A172 (cell line): Measurements from ENCODE around the gene CCDC183. TPM values are rescaled to one million over a fixed set of nuclear protein-coding genes. Genes with fewer than 3 reads are reported as not detected.
"Not testable (repeated sequence)": the region's sequence is repeated elsewhere in the genome, so short reads cannot be mapped to it uniquely, and the experiment has no call there.

Experiments
- DNase-seq: peaks from one replicate; pipeline ENCODE4 v3.0.0-alpha.2; 2015; ENCODE audit warnings: low spot score
- total RNA-seq: library from RNA; depleted of rRNA; stranded (reverse); fragments of >200 nt; shearing (Covaris generic); gene quantifications from 2 replicates; pipeline ENCODE4 v1.2.3, GENCODE V29; 2014

The CCDC183 gene
- total RNA-seq, 1 experiment from 2014 or later = 0.45 TPM

GRCh38 chr9:136799854-136800657, 3.9 kb downstream of the CCDC183 start:
- peak; percentile 77 for DNase-seq

GRCh38 chr9:136802321-136802720, 6.2 kb downstream of the CCDC183 start:
- DNase-seq = no peak

- not testable (repeated sequence) for DNase-seq
Measured at GRCh38 chr9:136803009-136803550, 6.9 kb downstream of the CCDC183 start.

- DNase-seq = no peak
Measured at GRCh38 chr9:136803551-136804508, 7.7 kb downstream of the CCDC183 start.

- no peak for DNase-seq
Measured at GRCh38 chr9:136804509-136805206, 8.5 kb downstream of the CCDC183 start.

GRCh38 chr9:136805207-136805740, 9.1 kb downstream of the CCDC183 start:
- DNase-seq = no peak

- no peak for DNase-seq
Measured at GRCh38 chr9:136806067-136806466, 9.9 kb downstream of the CCDC183 start.

- no peak for DNase-seq
Measured at GRCh38 chr9:136806631-136807201, 10.6 kb downstream of the CCDC183 start.

- DNase-seq = peak; percentile 60
Measured at GRCh38 chr9:136807281-136808074, 11.3 kb downstream of the CCDC183 start, which contains the start of gene RABL6. TSS of gene RABL6 (plus strand) at chr9:136807948. CDS start at chr9:136808197, 249 bp downstream.

- DNase-seq = no peak
Measured at GRCh38 chr9:136808075-136808805, 12.1 kb downstream of the CCDC183 start.

- no peak for DNase-seq
Measured at GRCh38 chr9:136808806-136809158, 12.6 kb downstream of the CCDC183 start.

GRCh38 chr9:136814725-136815421, 18.7 kb downstream of the CCDC183 start:
- no peak for DNase-seq

- DNase-seq = no peak
Measured at GRCh38 chr9:136815422-136815782, 19.3 kb downstream of the CCDC183 start.

- no peak for DNase-seq
Measured at GRCh38 chr9:136820971-136821825, 25.1 kb downstream of the CCDC183 start.

- no peak for DNase-seq
Measured at GRCh38 chr9:136821826-136822544, 25.8 kb downstream of the CCDC183 start.

GRCh38 chr9:136823136-136824046, 27.3 kb downstream of the CCDC183 start:
- DNase-seq = no peak
